ENCODE results near the gene DCLK3.

GRCh38 chr3:36730966-36731365 lies 33.4 kb downstream of the DCLK3 start:
- no peak for TF ChIP-seq CTCF (IDR thresholded peaks at IDR 0.05; ENCODE audit: insufficient read depth, low read length)
- TF ChIP-seq POLR2AphosphoS5 (IDR thresholded peaks at IDR 0.05; ENCODE audit: low read depth), result no peak
